ENCODE data around the gene USF3.
A peak's percentile ranks its signal among the peaks of the same experiment; 100 is the strongest.
"Not testable (repeated sequence)": the region's sequence is repeated elsewhere in the genome, so short reads cannot be mapped to it uniquely, and the experiment has no call there.

Gene USF3

DNA sequence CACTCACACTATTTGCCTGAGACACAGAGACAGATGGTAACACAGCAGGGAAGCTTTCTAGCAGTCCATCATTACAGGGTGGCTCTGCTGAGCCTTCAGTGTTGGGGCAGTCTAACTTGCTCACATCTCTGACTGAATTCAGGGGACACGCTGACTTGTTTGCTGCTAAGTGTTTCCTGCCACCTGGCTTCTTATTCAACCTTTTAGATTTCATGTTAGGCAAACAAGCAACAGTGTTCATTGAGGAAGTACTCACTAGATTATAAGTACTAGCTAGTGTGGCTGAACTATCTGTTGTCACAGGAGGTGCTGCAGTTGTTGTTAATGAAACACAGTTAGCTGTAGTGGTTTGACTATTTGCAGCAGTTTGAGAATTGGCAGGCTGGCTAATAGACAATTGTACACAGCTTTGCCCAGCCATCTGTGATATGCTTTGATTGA lies 37.3 kb downstream of the USF3 start:
- no peaks in the 10 kb centered on the region for H4K20me1 ChIP-seq
- peaks cover 25% of the 10 kb centered on the region for H3K4me1 ChIP-seq
- no peaks in the 10 kb centered on the region for H3K27me3 ChIP-seq
- peaks cover 62% of the 10 kb centered on the region for H3K36me3 ChIP-seq
- TF ChIP-seq Cebpa-rat (IDR thresholded peaks at IDR 0.05) = no peak
- H3K4me2 ChIP-seq = no peak overlapping the region
- no peak overlapping the region for H3K9ac ChIP-seq
- no peak overlapping the region for H3K27ac ChIP-seq
- no peaks in the 10 kb centered on the region for H3K9me3 ChIP-seq
- no peak overlapping the region for H3K4me3 ChIP-seq

DNA sequence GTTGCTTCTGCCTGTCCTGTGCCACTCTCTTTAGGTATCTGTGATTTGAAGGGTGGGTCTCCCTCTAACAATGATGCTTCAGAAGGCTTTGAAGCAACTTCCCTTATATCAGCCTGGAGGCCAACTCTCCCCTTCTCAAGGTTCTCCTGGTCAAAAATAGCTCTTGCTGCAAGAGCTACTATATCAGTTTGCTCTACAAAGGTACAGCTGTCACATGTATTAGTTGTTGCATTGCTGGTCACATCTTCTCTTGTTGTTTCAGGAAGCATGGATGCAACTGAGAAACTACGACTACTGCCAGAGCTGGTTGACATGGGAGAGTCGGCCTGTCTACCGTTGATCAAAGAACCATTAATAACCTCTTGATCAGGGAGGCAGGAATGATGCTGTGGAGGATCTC lies 38.3 kb downstream of the USF3 start:
- H3K27ac ChIP-seq = no peak overlapping the region
- no peak overlapping the region for H3K4me3 ChIP-seq
- H3K9ac ChIP-seq = no peak overlapping the region
- H3K4me1 ChIP-seq = peaks cover 25% of the 10 kb centered on the region
- H4K20me1 ChIP-seq = no peaks in the 10 kb centered on the region
- H3K27me3 ChIP-seq = no peaks in the 10 kb centered on the region
- H3K9me3 ChIP-seq = no peaks in the 10 kb centered on the region
- no peak for TF ChIP-seq Cebpa-rat (IDR thresholded peaks at IDR 0.05)
- no peak overlapping the region for H3K4me2 ChIP-seq
- H3K36me3 ChIP-seq = peaks cover 58% of the 10 kb centered on the region

DNA sequence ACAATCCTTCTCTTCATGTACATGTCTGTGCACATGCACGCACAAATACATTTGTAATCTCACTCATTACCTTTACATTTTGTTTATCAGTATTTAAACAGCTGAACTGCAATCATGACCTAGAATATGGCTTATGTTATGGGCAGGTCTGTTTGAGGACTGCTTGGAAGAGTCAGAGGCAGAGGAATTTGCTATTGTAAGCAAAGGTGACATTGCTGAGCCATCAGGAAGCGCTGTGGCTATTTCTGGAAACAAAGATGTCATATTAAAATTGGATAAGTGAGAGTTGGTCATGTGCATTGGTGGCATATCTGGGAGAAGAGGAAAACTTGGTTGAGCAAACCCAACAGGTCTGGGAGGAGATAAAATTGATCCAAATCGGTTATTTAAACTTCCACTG lies 41.6 kb downstream of the USF3 start:
- Histone ChIP-seq H3K36me3 (peaks cover 41% of the 10 kb centered on the region), H3K4me1 (0 out of 2 replicates have a peak, but pooled peaks cover 7% of the 10 kb centered on the region), H3K27me3 (no peaks in the 10 kb centered on the region), H3K4me2 (no peak overlapping the region), H3K4me3 (no peak overlapping the region), H3K27ac (no peak overlapping the region), H3K9me3 (no peaks in the 10 kb centered on the region), H3K9ac (no peak overlapping the region), H4K20me1 (no peaks in the 10 kb centered on the region)
- TF ChIP-seq Cebpa-rat (IDR thresholded peaks at IDR 0.05) = no peak

DNA sequence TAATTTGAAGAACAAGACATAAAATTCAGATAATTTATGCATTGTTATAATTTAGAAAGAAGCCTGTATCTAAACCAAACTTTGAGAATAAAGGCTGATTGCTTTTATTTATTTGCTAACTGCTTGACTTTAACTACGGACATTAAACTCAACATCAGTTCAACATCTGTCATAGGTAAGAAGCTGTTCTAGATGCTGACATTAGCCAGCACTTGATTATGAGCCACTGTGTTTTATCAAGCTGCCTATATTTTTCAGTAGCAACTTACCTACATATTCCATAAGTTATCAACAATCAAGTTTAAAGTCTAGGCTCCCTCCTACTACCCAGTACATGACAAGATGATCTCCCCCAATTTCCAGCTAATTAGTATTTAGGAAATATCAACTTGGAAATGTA lies 42.1 kb downstream of the USF3 start:
- H3K36me3 ChIP-seq = peaks cover 36% of the 10 kb centered on the region

DNA sequence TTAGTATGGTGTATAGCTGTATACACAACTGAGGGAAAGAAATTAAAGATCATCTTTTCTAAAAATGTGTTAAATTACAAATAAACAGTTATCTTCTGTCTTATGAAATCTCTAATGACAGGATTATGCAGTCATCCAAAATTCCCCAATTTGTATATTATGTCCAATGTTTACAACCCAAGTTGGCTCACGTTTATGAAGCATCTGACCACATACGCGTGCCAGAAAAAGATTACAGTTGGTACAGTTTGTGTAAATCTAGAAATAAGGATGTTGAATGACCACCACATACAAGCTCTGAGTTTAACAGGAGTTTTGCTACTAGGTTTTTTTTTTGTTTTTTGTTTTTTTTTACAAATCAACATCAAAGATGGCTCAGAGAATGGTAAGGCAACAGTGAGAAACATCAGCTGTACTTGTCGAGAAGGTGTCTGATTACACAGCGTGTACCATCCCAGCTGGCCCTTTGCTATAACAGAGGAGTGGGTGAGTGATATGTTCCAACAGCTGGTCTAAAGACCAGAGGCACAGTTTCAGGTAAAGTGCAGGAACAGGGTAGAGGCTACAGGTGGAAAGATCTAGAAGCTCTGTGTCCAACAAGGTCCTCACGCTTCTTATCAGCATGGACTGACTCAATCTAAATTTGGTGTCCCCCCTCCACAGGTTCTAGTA lies 47.1 kb downstream of the USF3 start:
- peaks cover 14% of the 10 kb centered on the region for H3K9me3 ChIP-seq
- H3K4me3 ChIP-seq = no peak overlapping the region
- no peak overlapping the region for H3K27ac ChIP-seq
- no peak overlapping the region for H3K4me2 ChIP-seq
- no peaks in the 10 kb centered on the region for H3K36me3 ChIP-seq
- H3K27me3 ChIP-seq = no peaks in the 10 kb centered on the region
- no peak overlapping the region for H3K9ac ChIP-seq
- H4K20me1 ChIP-seq = no peaks in the 10 kb centered on the region
- H3K4me1 ChIP-seq = no peaks in the 10 kb centered on the region
- TF ChIP-seq Cebpa-rat (IDR thresholded peaks at IDR 0.05) = no peak

More for the DNA sequence above, 42.1 kb downstream of the USF3 start:
- Histone ChIP-seq H3K27ac (no peak overlapping the region), H3K9me3 (no peaks in the 10 kb centered on the region), H3K9ac (no peak overlapping the region), H3K4me2 (no peak overlapping the region), H3K4me3 (no peak overlapping the region), H3K27me3 (no peaks in the 10 kb centered on the region), H3K4me1 (0 out of 2 replicates have a peak, but pooled peaks cover 2% of the 10 kb centered on the region), H4K20me1 (no peaks in the 10 kb centered on the region)
- TF ChIP-seq Cebpa-rat (IDR thresholded peaks at IDR 0.05) = no peak

DNA sequence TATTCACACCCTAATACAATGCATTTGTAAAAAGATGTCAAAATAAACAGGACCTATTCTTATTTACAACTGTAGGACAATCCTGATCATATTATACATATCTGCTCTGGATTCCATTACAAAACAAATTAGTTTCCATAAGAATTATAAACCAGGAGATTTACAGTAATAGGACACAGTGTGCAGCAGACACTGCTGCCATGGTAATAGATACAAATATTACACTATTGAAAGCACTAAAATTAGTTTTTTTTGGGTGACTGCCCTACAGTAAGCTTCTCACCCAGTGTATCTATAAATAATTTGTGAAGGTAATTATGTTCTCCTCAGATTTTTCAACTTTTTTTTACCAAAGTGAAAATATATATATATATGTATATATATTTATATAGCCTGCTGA lies 47.9 kb downstream of the USF3 start:
- Histone ChIP-seq H3K9me3 (peaks cover 18% of the 10 kb centered on the region), H3K27me3 (no peaks in the 10 kb centered on the region), H3K27ac (no peak overlapping the region), H3K36me3 (no peaks in the 10 kb centered on the region), H3K4me3 (no peak overlapping the region), H3K4me1 (no peaks in the 10 kb centered on the region), H3K4me2 (no peak overlapping the region), H4K20me1 (no peaks in the 10 kb centered on the region), H3K9ac (no peak overlapping the region)
- TF ChIP-seq Cebpa-rat (IDR thresholded peaks at IDR 0.05) = no peak

DNA sequence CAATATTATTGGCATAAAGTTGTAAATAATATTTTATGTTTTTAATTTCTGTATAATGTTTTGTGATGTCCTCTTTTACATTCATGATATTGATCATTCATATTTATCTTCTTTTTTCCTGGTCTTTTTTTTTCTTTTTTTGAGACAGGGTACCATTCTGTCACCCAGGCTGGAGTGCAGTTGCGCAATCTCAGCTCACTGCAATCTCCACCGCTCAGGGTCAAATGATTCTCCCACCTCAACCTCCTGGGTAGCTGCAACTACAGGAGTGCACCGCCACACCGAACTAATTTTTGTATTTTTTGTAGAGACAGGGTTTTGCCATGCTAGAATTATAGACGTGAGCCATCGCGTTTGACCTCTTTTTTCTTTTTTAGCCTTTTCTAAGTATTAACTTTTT lies 52.9 kb downstream of the USF3 start:
- Histone ChIP-seq H4K20me1 (no peaks in the 10 kb centered on the region), H3K4me3 (no peak overlapping the region), H3K9ac (no peak overlapping the region), H3K9me3 (peaks cover 18% of the 10 kb centered on the region), H3K4me2 (no peak overlapping the region), H3K27ac (no peak overlapping the region), H3K36me3 (no peaks in the 10 kb centered on the region), H3K4me1 (no peaks in the 10 kb centered on the region), H3K27me3 (no peaks in the 10 kb centered on the region)
- TF ChIP-seq Cebpa-rat (IDR thresholded peaks at IDR 0.05) = peak; percentile 94

DNA sequence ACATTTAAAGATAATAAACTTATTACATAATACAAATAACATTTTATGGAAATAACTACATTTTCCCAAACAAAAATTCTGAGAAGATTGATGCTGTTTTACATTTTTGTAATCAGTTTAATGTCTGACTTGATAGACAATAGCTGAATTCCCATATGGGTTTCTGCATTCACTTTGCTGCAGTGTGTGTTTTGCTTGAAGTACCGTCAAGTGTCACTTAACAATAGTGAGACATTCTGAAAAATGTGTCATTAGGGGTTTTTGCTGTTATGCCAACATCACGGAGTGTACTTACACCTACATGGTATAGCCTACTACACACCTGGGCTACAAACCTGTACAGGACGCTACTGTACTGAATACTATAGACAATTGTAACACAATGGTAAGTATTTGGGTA lies 57.5 kb downstream of the USF3 start:
- no peak for TF ChIP-seq Cebpa-rat (IDR thresholded peaks at IDR 0.05)
- H3K27ac ChIP-seq = no peak overlapping the region
- H3K27me3 ChIP-seq = no peaks in the 10 kb centered on the region
- H3K9ac ChIP-seq = no peak overlapping the region
- H4K20me1 ChIP-seq = no peaks in the 10 kb centered on the region
- H3K9me3 ChIP-seq = no peaks in the 10 kb centered on the region
- no peak overlapping the region for H3K4me2 ChIP-seq
- H3K36me3 ChIP-seq = no peaks in the 10 kb centered on the region
- no peaks in the 10 kb centered on the region for H3K4me1 ChIP-seq
- no peak overlapping the region for H3K4me3 ChIP-seq

DNA sequence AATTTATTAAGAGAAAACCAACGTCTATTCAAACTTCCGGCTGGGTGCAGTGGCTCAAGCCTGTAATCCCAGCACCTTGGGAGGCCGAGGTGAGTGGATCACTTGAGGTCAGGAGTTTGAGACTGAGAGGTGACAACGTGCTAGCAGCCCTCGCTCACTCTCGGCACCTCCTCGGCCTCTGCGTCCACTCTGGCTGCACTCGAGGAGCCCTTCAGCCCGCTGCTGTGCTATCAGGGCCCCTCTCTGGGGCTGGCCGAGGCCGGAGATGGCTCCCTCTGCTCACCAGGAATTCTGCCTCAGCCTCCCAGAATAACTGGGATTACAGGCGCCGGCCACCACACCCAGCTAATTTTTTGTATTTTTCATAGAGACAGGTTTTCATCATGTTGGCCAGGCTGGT lies 58.7 kb downstream of the USF3 start:
- no peaks in the 10 kb centered on the region for H3K4me1 ChIP-seq
- H3K4me2 ChIP-seq = no peak overlapping the region
- no peak overlapping the region for H3K27ac ChIP-seq
- H3K9ac ChIP-seq = no peak overlapping the region
- H3K27me3 ChIP-seq = no peaks in the 10 kb centered on the region
- H3K36me3 ChIP-seq = no peaks in the 10 kb centered on the region
- TF ChIP-seq Cebpa-rat (IDR thresholded peaks at IDR 0.05) = no peak
- no peaks in the 10 kb centered on the region for H4K20me1 ChIP-seq
- H3K4me3 ChIP-seq = no peak overlapping the region
- no peaks in the 10 kb centered on the region for H3K9me3 ChIP-seq

DNA sequence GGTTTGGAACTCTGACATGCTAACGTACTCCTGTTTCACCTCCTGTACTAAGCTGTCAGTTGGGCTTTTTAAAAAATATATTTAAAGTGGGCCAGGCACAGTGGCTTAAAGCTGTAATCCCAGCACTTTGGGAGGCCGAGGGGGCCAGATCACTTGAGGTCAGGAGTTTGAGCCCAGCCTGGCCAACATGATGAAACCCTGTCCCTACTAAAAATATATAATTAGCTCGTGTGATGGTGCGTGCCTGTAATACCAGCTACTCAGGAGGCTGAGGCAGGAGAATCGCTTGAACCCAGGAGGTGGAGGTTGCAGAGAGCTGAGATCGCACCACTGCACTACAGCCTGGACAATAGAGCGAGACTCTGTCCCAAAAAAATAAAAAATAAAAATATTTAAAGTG lies 60.4 kb downstream of the USF3 start:
- H3K4me3 ChIP-seq, H3K27me3 ChIP-seq, H3K4me2 ChIP-seq, H3K9me3 ChIP-seq, H3K36me3 ChIP-seq, H3K27ac ChIP-seq, H3K9ac ChIP-seq, H4K20me1 ChIP-seq, H3K4me1 ChIP-seq: not testable (repeated sequence)

Measured in BLaER1 (cell line).